Measurements from ENCODE around the gene TXNRD2. TPM values are rescaled to one million over a fixed set of nuclear protein-coding genes. Genes with fewer than 3 reads are reported as not detected.

Gene TXNRD2
- total RNA-seq, 1 experiment from 2014 or later, result 22.9 TPM

DNA sequence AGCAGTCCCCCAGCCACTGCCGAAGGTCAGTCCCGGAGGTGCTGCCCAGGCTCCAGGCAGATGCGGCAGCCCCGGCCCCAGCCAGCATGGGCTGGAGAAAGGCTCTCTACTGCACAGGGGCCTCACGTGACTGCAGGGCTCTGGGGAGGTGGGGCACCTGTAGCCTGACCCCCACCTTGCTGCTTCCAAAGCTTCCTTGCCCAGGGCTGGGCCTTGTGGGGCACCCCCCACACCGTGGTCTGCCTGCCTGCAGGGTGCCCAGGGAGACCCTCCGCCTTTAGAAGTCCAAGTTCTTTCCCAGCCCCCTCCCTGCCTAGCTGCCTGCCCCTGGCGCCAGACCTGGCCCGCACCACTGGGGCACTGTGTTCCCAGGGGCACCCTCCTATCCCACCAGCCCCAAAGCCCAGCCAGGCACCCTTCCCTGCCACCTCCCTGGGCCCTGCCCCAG lies 28.4 kb upstream of the TXNRD2 start:
- Histone ChIP-seq H3K9ac (ENCODE audit: extremely low read depth, insufficient read length, low read length) (no peak overlapping the region), H2BK15ac (ENCODE audit: low read depth, low read length) (no peak overlapping the region), H3K9me3 (ENCODE audit: control insufficient read depth, low read depth, low read length) (no peaks in the 10 kb centered on the region), H2BK5ac (ENCODE audit: insufficient read length, low read length) (no peak overlapping the region), H3K79me2 (ENCODE audit: insufficient read depth, low read length) (no peaks in the 10 kb centered on the region), H3K4me1 (ENCODE audit: insufficient read depth, low read length) (no peaks in the 10 kb centered on the region; the same call in 1 of the 2 replicates), H3K27ac (ENCODE audit: insufficient read length, low read depth, low read length) (no peak overlapping the region), H2BK120ac (ENCODE audit: low read depth, low read length, poor library complexity, severe bottlenecking) (no peak overlapping the region), H3K27me3 (ENCODE audit: insufficient read depth, low read length) (no peaks in the 10 kb centered on the region), H2AFZ (ENCODE audit: low read length) (no peak overlapping the region), H2BK20ac (ENCODE audit: low read depth, low read length, poor library complexity, severe bottlenecking) (no peak overlapping the region), H2BK12ac (ENCODE audit: insufficient read length, low read depth, low read length) (no peak overlapping the region), H3K4ac (ENCODE audit: low read depth, low read length) (no peak overlapping the region), H3K79me1 (ENCODE audit: insufficient read depth, low read depth, low read length, poor library complexity, severe bottlenecking) (no peaks in the 10 kb centered on the region), H3T11ph (ENCODE audit: low read length) (no peak overlapping the region), H4K91ac (ENCODE audit: insufficient read length, low read depth, low read length) (no peak overlapping the region), H4K5ac (ENCODE audit: insufficient read length, low read depth, low read length) (no peak overlapping the region), H3K14ac (ENCODE audit: insufficient read depth, low read length) (no peak overlapping the region), H3K4me2 (ENCODE audit: insufficient read depth, insufficient read length, low read length) (no peak overlapping the region), H3K23ac (ENCODE audit: insufficient read length, low read depth, low read length) (no peak overlapping the region), H4K8ac (replicated peaks; ENCODE audit: insufficient read length, low read depth, low read length) (no peak overlapping the region), H3K18ac (ENCODE audit: insufficient read length, low read depth, low read length) (no peak overlapping the region), H3K23me2 (ENCODE audit: insufficient read length, low read depth, low read length, poor library complexity, severe bottlenecking) (no peaks in the 10 kb centered on the region), H3K56ac (ENCODE audit: insufficient read length, low read depth, low read length) (no peak overlapping the region), H4K20me1 (ENCODE audit: control insufficient read depth, insufficient read depth, insufficient read length) (no peaks in the 10 kb centered on the region), H2AK5ac (ENCODE audit: insufficient read length, low read length) (no peak overlapping the region)
- H3K4me1 Mint-ChIP-seq, result peaks cover 10 to 12% of the 10 kb centered on the region in 2 experiments
- no peaks in the 10 kb centered on the region; the same call in 1 of the 2 replicates for H3K27me3 Mint-ChIP-seq (ENCODE audit: low read depth)
- H3K4me3 Mint-ChIP-seq, result no peak overlapping the region
- no CpG with 5 or more reads among the region's 9 CpGs for WGBS (ENCODE audit: extremely low coverage, insufficient read length, low lambda C conversion rate)
- no peak for TF ChIP-seq CTCF (conservative IDR thresholded peaks at IDR 0.05)
- peaks cover 4 to 42% (median 39%) of the 10 kb centered on the region in 3 experiments for H3K36me3 Mint-ChIP-seq (ENCODE audit: insufficient read depth in 1 of 3, low read depth in 3 of 3)
- H3K9me3 Mint-ChIP-seq, result no peaks in the 10 kb centered on the region
- H3K27ac Mint-ChIP-seq, result no peak overlapping the region
- no peak for DNase-seq
